Erythroblast (primary cell): ENCODE results near the gene GPC3.
A peak's percentile ranks its signal among the peaks of the same experiment; 100 is the strongest.

Experiments used
- DNase-seq, 2 experiments: peaks; one replicate each; lab custom pipeline; 2025; lab: John Stamatoyannopoulos, UW
- GATA1 ChIP-seq: IDR thresholded peaks from 2 replicates; pipeline ENCODE4 v1.6.1; 2011; ENCODE audit warnings: low read depth, mild to moderate bottlenecking, control low read depth, low read length, moderate library complexity
- POLR2A ChIP-seq: IDR thresholded peaks from 2 replicates; pipeline ENCODE4 v1.6.1; 2011; ENCODE audit warnings: mild to moderate bottlenecking, low read length

The GPC3 gene

DNA sequence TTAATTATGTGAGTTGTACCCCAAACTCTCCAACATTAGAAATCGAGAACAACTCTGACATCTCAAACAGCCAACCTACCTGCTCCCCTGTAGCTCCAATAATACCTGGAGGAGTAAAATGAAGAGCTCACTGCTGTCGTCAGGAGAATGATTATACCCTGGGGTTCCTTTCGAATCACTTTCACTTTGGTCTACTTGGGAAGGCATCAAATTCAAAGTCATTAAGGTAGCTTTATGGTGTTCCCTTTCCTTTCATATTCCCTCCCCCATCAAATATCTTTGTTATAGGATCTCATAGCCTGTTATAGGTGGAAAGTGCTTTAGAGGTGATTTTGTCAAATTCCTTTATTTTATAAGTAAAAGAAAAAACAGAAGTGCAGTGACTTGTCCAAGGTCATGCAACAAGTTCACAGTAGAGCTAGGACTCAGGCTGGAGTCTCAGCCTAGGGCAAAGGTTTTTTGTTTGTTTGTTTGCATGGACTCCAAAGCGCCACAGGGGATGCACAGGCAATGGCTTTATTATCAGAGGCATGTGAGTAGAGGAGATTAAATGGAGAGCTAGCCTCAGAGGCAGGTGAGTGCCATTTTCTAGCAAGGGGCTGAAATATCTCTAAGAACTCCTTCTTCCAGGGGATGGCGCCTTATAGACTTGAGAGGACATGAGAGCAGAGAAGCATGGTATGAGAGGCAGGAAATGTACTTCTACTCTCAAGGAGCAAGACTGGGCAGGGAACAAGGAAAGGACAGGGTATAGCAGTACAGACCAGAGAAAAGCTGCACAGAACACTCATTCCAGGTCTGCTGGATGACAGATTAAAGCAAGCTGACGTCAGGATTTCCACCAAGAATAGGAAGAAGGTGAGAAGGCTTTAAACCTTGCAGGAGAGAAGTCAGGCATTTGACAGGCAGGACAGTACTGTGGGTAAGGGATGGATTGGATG, 308.0 kb downstream of the GPC3 start:
- DNase-seq, result no peak
- no peak for TF ChIP-seq GATA1

DNA sequence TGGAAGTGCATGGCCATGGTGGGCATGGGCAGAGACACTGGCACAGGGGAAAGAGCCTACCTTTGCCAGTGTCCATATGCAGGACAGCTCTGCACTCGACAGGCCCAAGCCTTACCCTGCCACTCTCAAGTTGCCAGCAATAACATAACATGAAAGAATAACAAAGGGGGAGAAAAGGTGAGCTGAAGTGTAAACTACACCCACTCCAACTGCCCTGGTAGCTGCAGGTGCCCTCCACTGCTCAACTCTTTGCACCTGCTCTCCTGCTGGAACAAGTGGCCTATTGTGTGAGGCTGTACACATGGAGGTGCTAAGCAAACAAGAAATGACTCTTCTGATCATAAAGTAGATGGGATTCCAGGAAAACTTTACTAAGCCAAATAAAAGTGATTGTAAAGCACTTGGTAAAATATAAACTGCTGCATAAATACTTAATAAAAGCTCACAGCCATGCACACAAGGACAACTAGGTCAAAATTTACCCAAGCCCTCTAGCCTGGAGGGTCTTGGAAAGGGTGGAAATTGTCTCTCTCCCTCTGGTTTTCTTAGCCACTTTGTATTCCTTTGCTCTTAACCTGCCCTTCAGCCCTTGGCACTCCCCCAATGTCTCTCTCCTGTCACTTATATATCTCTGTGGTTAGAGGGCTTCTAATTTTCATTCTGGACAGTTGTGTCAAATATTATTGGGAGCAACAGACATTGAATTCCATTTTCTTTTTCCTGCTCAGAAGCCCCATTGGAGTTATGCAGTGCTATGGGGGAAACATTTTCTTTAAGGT, 308.9 kb downstream of the GPC3 start:
- TF ChIP-seq POLR2A (no peak), GATA1 (no peak)
- DNase-seq, result no peak

DNA sequence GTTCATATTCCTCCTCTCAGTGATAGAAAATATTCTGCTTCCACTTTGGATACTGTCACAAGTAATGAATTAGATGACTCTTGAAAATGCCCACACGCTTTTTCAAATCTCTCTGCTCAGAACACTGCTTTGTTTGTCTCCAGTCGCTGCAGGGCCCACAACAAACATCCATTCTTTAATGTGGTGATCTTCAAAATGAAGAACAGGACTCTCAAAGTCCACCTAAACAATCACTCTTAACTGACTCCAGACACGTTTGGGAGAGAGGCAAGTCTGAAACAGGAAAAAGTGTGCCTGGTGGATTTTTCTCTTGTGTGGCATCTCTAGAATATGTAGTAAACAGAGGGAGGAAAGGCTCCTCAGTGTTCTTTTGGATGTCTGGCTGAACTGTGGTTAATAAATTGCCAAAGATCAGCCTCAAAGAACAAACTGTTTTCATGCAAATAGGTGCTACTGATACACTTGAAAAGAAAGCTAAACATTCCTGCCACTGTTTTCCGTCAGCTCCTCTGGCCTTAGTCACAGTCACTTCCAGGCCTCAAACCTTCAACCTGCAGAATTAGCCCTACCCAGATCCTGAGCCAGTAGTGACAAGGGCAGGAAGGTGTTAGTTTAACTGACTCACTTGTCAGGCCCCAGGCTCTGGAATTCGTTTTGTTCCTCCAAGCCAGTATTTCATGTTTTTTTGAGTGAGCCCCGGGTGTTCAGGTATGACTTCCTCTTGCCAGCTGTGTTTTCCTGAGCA, 310.5 kb downstream of the GPC3 start:
- TF ChIP-seq POLR2A (no peak), GATA1 (no peak)
- no peak for DNase-seq

DNA sequence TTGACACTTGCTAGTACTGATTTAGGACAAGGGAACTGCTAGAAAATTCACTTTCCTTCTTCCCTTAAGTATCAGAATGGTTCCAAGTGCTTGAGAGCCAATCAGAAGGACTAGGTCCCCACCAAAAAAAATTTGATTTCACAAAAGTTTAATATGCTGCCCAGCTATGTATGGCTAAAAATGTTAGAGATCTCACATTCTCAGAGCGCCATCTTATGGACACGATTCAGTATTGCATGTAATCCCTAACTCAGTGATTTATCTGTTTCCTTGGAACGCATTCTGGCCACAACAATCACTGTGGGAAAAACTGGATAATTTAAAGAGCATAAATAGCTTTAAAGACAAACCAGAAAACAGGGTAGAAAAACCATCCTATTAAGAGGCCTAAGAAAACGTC, 315.0 kb downstream of the GPC3 start:
- TF ChIP-seq POLR2A (no peak), GATA1 (no peak)
- peak; percentile 0 to 36 for DNase-seq

DNA sequence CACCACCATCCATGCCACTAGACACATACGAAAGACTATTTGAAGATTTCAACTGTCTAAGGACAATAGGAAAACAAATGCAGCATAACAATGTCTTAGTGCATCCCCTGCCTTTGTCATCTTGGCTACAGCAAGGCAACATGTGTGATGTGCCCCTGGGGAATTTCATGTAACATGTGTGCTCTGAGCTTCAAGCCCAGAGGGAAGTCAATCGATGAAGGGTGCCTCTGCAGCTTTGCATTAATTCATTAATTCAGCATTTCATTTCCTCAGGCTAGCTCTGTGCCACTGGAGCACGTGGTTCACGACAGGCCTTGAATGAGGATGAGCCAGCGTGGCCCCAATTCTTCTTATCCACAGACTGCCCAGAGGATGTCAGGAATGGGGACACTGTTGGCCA, 316.2 kb downstream of the GPC3 start:
- DNase-seq, result no peak
- TF ChIP-seq GATA1 (no peak), POLR2A (no peak)

DNA sequence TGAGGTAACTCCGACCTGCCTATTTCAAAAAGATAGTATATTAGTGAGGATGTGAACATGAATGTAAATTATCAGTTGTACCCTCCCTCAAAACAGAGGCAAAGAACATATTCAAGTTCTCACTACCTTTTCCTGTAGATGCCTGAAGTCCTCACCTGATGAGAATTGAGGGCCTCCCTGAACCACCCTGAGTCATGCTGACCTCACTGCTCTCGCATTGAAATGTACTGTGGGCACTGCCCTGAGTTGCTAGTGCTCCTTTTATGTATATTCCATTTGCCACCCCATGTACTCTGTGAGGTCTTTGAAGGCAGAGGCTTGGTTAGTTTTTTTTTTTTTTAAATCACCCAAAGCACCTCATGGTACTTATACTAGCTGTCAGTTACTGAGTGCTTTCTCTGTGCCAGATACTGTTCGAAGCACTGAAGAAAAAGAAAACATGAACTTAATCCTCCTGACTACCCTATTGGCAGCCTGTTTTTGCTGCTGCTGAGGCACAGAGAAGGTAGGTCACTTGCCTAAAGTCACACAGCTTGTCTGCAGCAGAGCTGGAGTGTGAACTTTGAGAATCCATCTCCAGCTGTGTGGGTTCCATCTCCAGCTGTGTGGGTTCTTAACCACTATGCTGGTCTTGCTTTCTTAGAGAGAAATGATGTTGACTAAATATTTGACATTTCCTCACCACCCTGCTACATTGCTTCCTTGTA, 317.0 kb downstream of the GPC3 start:
- TF ChIP-seq GATA1 (no peak), POLR2A (no peak)
- no peak for DNase-seq

DNA sequence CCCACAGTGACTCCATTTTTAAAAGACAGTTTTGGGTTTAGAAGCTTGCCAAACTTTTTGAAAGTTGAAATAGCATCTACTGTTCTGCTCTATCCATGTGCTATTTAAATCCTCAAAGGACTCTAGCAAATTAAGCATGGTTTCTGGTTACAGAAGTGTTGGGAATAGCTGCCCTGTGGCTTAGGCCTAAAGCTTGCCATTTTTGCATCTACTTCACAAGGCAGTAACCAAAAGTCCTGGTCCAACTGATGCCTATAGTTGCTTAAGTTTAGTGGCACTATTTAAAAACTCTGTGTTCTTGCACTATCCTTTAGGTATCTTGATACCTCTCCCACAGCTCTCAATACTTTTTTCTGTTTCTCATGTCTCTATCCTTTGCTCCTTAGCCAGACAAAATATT, 319.1 kb downstream of the GPC3 start:
- TF ChIP-seq POLR2A, result no peak
- TF ChIP-seq GATA1, result no peak
- no peak for DNase-seq

DNA sequence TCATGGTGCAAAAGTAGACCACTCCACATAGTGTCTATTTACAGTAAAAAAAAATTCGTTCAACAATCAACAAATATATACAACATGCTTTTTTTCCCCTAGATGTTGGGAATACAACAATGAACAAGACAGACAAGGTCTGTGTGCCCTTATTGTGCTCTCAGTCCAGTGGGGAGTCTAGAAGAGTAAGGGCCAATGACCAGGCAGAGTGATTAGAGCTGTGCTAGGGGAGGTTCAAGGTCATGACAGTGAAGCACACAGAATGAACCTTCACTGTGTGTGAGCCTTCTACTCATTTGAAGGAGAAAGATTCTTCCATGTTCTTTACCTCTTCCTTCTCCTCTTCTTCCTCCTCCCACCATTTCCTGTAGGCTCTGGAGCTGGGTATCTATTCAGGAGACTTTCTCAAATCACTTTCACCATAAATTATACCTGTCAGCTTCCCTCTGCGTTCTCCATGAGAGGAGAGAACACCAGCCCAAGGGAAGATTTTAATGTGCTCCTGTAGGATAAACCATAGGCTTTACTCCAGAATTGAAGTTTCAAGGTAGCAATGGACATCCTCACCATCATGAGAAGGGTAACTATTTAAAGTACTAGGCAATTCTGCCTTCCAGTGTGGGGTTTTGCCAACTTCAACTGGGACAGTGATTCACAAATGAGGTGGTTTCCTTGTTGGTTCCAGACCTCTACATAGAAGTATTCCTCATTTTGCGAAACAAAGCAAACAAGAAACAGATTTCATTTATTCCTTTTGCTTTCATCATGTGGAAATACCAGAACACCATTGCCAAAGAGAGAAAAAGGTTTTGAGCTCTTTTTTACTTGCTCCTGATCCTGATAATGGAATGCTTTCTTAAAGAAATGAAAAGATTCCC, 323.2 kb downstream of the GPC3 start:
- DNase-seq, result no peak
- no peak for TF ChIP-seq POLR2A
- no peak for TF ChIP-seq GATA1

DNA sequence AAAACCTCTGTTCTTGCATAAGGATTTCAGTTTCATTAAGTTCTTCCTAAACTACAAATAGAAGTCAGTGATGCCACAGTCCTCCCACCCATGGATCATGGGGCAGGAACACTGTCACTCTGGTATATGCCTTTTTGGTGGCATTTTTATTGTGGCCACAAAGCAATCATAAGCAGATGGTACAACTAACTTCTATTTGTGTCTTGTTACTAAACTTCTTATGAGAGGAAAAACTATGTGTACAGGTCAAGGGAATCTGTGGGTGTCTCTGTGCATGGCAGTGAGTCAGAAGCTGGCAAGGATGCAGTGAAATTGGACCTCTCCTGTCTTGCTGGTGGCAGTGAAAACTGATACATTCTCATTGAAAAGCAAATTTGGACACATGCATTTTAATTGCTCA, 325.1 kb downstream of the GPC3 start:
- TF ChIP-seq POLR2A, result no peak
- no peak for TF ChIP-seq GATA1
- no peak for DNase-seq

DNA sequence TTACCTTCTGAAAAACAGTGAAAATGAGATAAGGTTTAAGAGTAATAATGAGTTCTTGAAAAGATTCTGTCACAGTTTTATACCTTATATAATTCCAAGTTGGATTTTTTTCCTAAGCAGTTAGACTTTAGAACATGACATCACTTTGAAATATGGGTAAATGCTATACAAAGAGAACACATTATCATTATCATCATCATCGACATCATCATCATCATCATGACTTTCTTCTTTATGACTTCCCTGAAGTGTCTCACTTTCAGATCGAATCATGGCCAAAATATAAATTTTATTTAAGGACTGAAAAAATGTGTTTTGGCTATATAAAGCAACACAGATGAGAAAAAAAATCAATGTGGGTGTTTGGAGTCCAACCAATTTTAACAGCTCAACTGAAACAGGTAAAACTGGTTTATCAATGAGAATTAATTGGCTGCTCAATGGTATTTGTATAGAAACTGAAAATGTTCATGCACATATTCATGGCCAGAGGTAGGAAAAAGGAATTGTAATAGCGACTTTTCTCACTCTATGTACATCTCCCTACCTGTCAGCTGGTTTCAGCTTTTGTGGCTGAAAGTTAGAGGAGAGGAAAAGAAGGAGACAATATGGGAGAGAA, 327.0 kb downstream of the GPC3 start:
- no peak for DNase-seq
- TF ChIP-seq POLR2A (no peak), GATA1 (no peak)

DNA sequence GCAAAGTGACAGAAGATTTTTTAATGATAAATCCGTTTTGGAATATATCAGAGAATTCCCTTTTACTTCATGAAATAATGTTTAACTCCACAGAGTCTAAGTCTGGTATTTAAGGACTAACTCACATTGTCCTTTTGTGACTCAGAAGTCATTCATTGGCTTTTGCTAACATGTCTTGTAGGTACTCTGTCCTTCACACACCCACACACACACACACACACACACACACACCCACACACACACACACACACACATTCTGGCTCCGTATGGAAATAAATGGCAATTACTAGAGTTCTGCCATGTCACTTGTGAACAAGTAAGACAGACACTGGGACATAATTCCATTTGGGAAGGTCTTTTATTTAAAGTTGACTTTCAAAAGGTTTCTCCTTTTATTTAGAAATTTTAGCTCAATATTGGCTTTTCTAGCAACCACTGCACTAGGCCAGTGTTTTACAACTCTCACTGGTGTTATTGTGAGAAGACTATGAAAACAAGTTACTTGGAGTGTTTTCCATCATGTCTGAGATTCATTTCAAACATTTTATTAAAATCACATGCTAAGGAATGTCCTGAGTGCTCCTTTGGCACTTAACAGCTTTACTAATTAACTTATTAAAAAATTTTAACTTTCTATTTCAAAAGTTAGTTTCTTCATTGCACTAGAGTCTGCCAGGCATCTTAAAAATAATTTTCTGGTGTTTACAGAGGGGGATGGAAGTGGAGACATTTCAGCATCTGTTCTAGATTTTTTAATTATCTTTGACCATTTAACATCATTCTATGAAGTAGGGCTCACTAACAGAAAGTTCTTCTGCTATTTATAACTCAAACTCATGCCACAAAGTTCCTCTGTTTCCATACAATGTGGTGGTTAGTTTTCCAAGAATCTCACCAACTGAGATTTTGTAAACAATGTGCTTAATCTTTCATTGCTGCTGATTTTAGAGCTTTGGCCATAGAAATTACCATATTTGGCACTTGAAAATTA, 329.8 kb downstream of the GPC3 start:
- DNase-seq, result no peak
- TF ChIP-seq GATA1 (no peak), POLR2A (no peak)
